H1 (cell line): ENCODE results near the gene MAGI1. TPM values are rescaled to one million over a fixed set of nuclear protein-coding genes. Genes with fewer than 3 reads are reported as not detected.

Experiments used
- CTCF ChIA-PET: fragments of 300-600 bp; sonication (Branson Sonifier 250); formaldehyde crosslinking; loops from one replicate; lab custom pipeline; 2021; ENCODE audit not compliant: partially characterized antibody; lab: Charles Lee
- POLR2A ChIA-PET: fragments of 300-600 bp; sonication (Branson Sonifier 250); formaldehyde crosslinking; loops from one replicate; lab custom pipeline; 2021; ENCODE audit warnings: inconsistent platforms; ENCODE audit not compliant: partially characterized antibody; lab: Charles Lee
- DNase-seq, 2 experiments: peaks; one replicate each; pipeline versions ENCODE4 v3.0.0 to v3.0.0-alpha.2; 2010 to 2022; ENCODE audit warnings: low spot score in 2 of 2, low read depth in 1 of 2, mixed read lengths in 1 of 2
- FAIRE-seq: peaks from 2 replicates; lab custom pipeline; 2011; peaks lifted over from hg19 to GRCh38; lab: Jason Lieb, UNC
- H2AFZ ChIP-seq: 2 replicates; pipeline ENCODE4 v1.8.1; 2012; ENCODE audit warnings: low read length, inconsistent platforms
- H2AK5ac ChIP-seq: 2 replicates; pipeline ENCODE4 v1.6.1; 2013; ENCODE audit warnings: low read depth, low read length
- H2BK120ac ChIP-seq: replicated peaks from 2 replicates; pipeline ENCODE3; 2013; ENCODE audit warnings: low read depth, low read length, inconsistent platforms
- H2BK12ac ChIP-seq: 2 replicates; pipeline ENCODE4 v1.6.1; 2013; ENCODE audit warnings: low read depth, low read length
- H2BK15ac ChIP-seq: 2 replicates; pipeline ENCODE4 v1.6.1; 2013; ENCODE audit warnings: low read length
- H2BK20ac ChIP-seq: 2 replicates; pipeline ENCODE4 v1.6.1; 2013; ENCODE audit warnings: low read length
- H2BK5ac ChIP-seq: 2 replicates; pipeline ENCODE4 v1.6.1; 2013; ENCODE audit warnings: low read depth, low read length
- H3K14ac ChIP-seq: 2 replicates; pipeline ENCODE4 v1.6.1; 2013; ENCODE audit warnings: inconsistent platforms; ENCODE audit not compliant: insufficient read length
- H3K18ac ChIP-seq: 2 replicates; pipeline ENCODE4 v1.6.1; 2013; ENCODE audit warnings: low read length; ENCODE audit errors: extremely low read depth
- H3K23ac ChIP-seq: 2 replicates; pipeline ENCODE4 v1.6.1; 2013; ENCODE audit warnings: inconsistent platforms; ENCODE audit not compliant: insufficient read length
- H3K23me2 ChIP-seq: 2 replicates; pipeline ENCODE4 v1.6.1; 2013; ENCODE audit warnings: low read depth, low read length
- H3K27ac ChIP-seq: 2 replicates; pipeline ENCODE4 v1.6.1; 2011; ENCODE audit warnings: low read depth, low read length, inconsistent platforms
- H3K27me3 ChIP-seq, 4 experiments: replicated peaks in 1 of 4; 1 replicate in 1 of 4; 2 replicates in 3 of 4; pipeline versions ENCODE4 v1.6.1 to v1.8.1; 2011 to 2013; ENCODE audit warnings: low read length in 3 of 4, mild to moderate bottlenecking in 3 of 4, inconsistent platforms in 2 of 4, mixed read lengths in 2 of 4, moderate library complexity in 1 of 4; ENCODE audit not compliant: control insufficient read depth in 3 of 4, insufficient read depth in 3 of 4; ENCODE audit errors: extremely low read depth in 1 of 4
- H3K36me3 ChIP-seq, 4 experiments: 2 replicates each; pipeline versions ENCODE4 v1.6.1 to v1.8.1; 2011 to 2013; ENCODE audit warnings: mild to moderate bottlenecking in 4 of 4, low read length in 3 of 4, moderate library complexity in 2 of 4, control low read depth in 1 of 4, inconsistent platforms in 1 of 4; ENCODE audit not compliant: insufficient read depth in 4 of 4, control insufficient read depth in 2 of 4
- H3K4ac ChIP-seq: replicated peaks from 2 replicates; pipeline ENCODE3; 2013; ENCODE audit warnings: low read length, low read depth, mixed read lengths, inconsistent platforms; ENCODE audit not compliant: insufficient read length
- H3K4me1 ChIP-seq, 4 experiments: replicated peaks in 1 of 4; 1 replicate in 1 of 4; 2 replicates in 3 of 4; pipeline versions ENCODE4 v1.6.1 to v1.8.1; 2011 to 2013; ENCODE audit warnings: low read length in 3 of 4, inconsistent platforms in 2 of 4, mixed read lengths in 1 of 4; ENCODE audit not compliant: insufficient read depth in 4 of 4, control insufficient read depth in 3 of 4
- H3K4me2 ChIP-seq, 2 experiments: 2 replicates each; pipeline versions ENCODE4 v1.6.1 to v1.8.1; 2011 to 2013; ENCODE audit warnings: low read depth in 2 of 2, low read length in 2 of 2, control low read depth in 1 of 2, inconsistent platforms in 1 of 2, mild to moderate bottlenecking in 1 of 2; ENCODE audit not compliant: insufficient read depth in 1 of 2
- H3K4me3 ChIP-seq, 4 experiments: fragments of 200-600, 300-600 bp in 1 of 4; sonication (generic), shearing (Covaris generic), sonication (Bioruptor Twin) in 1 of 4; 2 replicates each; pipeline versions ENCODE4 v1.5.1 to v1.8.1; 2011 to 2016; ENCODE audit warnings: low read length in 4 of 4, low read depth in 3 of 4, control low read depth in 2 of 4, inconsistent platforms in 2 of 4, mild to moderate bottlenecking in 2 of 4, mixed read lengths in 1 of 4, moderate library complexity in 1 of 4; ENCODE audit not compliant: insufficient read depth in 2 of 4; ENCODE audit errors: extremely low read depth in 1 of 4
- H3K56ac ChIP-seq: replicated peaks from 2 replicates; pipeline ENCODE3; 2013; ENCODE audit warnings: low read depth, mild to moderate bottlenecking, mixed read lengths, low read length, inconsistent platforms; ENCODE audit not compliant: insufficient read length
- H3K79me1 ChIP-seq: 2 replicates; pipeline ENCODE4 v1.6.1; 2013; ENCODE audit warnings: low read depth, low read length, control low read depth
- H3K79me2 ChIP-seq, 2 experiments: 2 replicates each; pipeline versions ENCODE4 v1.6.1 to v1.8.1; 2012 to 2013; ENCODE audit warnings: low read length in 2 of 2, mild to moderate bottlenecking in 2 of 2, inconsistent platforms in 1 of 2; ENCODE audit not compliant: insufficient read depth in 2 of 2, control insufficient read depth in 1 of 2
- H3K9ac ChIP-seq, 4 experiments: replicated peaks in 1 of 4; 1 replicate in 1 of 4; 2 replicates in 3 of 4; pipeline versions ENCODE4 v1.6.1 to v1.8.1; 2011 to 2013; ENCODE audit warnings: low read depth in 3 of 4, low read length in 3 of 4, control low read depth in 2 of 4, mild to moderate bottlenecking in 2 of 4, moderate library complexity in 2 of 4, inconsistent platforms in 1 of 4; ENCODE audit errors: extremely low read depth in 1 of 4
- H3K9me3 ChIP-seq, 2 experiments: 2 replicates each; pipeline versions ENCODE4 v1.6.1 to v1.8.1; 2012 to 2013; ENCODE audit warnings: mild to moderate bottlenecking in 2 of 2, moderate library complexity in 2 of 2, control low read depth in 1 of 2, inconsistent platforms in 1 of 2, low read depth in 1 of 2, low read length in 1 of 2, mixed read lengths in 1 of 2; ENCODE audit not compliant: insufficient read depth in 2 of 2
- H4K20me1 ChIP-seq, 2 experiments: replicated peaks in 1 of 2; 2 replicates each; pipeline versions ENCODE3 to v1.8.1; 2011 to 2013; ENCODE audit warnings: inconsistent platforms in 2 of 2, low read length in 2 of 2, mild to moderate bottlenecking in 1 of 2; ENCODE audit not compliant: insufficient read depth in 2 of 2, control insufficient read depth in 1 of 2
- H4K5ac ChIP-seq: 2 replicates; pipeline ENCODE4 v1.6.1; 2013; ENCODE audit warnings: low read length, low read depth, mixed read lengths, inconsistent platforms; ENCODE audit not compliant: insufficient read length
- H4K8ac ChIP-seq: 2 replicates; pipeline ENCODE4 v1.8.0; 2013; ENCODE audit warnings: mild to moderate bottlenecking, moderate library complexity, low read length, inconsistent platforms; ENCODE audit not compliant: insufficient read depth; ENCODE audit errors: extremely low read depth
- H4K91ac ChIP-seq: replicated peaks from 2 replicates; pipeline ENCODE3; 2013; ENCODE audit warnings: low read length, mixed read lengths, inconsistent platforms; ENCODE audit not compliant: insufficient read length
- ATF2 ChIP-seq: IDR thresholded peaks from 2 replicates; pipeline ENCODE4 v1.6.1; 2012; ENCODE audit warnings: low read length, inconsistent platforms
- BACH1 ChIP-seq: IDR thresholded peaks from 2 replicates; pipeline ENCODE4 v1.6.1; 2012; ENCODE audit warnings: low read length, improper control_type of control experiment
- BRCA1 ChIP-seq: IDR thresholded peaks from 2 replicates; pipeline ENCODE4 v1.6.1; 2012; ENCODE audit warnings: low read depth, low read length, improper control_type of control experiment
- EP300 ChIP-seq, 2 experiments: IDR thresholded peaks; 1 replicate in 1 of 2; 2 replicates in 1 of 2; pipeline ENCODE4 v1.6.1; 2011 to 2012; ENCODE audit warnings: low read depth in 2 of 2, low read length in 2 of 2, mild to moderate bottlenecking in 2 of 2, borderline replicate concordance in 1 of 2, inconsistent platforms in 1 of 2, moderate library complexity in 1 of 2
- RBBP5 ChIP-seq: IDR thresholded peaks from 2 replicates; pipeline ENCODE4 v1.7.1; 2012; ENCODE audit warnings: low read depth, mild to moderate bottlenecking, inconsistent platforms, low read length, moderate library complexity, borderline replicate concordance
- RXRA ChIP-seq: IDR thresholded peaks from 2 replicates; pipeline ENCODE4 v1.6.1; 2011; ENCODE audit warnings: low read depth, mild to moderate bottlenecking, low read length, moderate library complexity; ENCODE audit not compliant: insufficient read depth
- SIRT6 ChIP-seq: IDR thresholded peaks from one replicate; pipeline ENCODE4 v1.7.1; 2012; ENCODE audit warnings: low read length, inconsistent platforms
- SIX5 ChIP-seq: IDR thresholded peaks from 2 replicates; pipeline ENCODE4 v1.6.1; 2011; ENCODE audit warnings: mild to moderate bottlenecking, low read depth, low read length
- SRF ChIP-seq: IDR thresholded peaks from 2 replicates; pipeline ENCODE4 v1.6.1; 2011; ENCODE audit warnings: mild to moderate bottlenecking, low read depth, low read length, moderate library complexity
- SUZ12 ChIP-seq: fragments of 200-600 bp; sonication (generic); IDR thresholded peaks from 2 replicates; pipeline ENCODE4 v1.6.1; 2012; ENCODE audit warnings: mild to moderate bottlenecking, inconsistent platforms, low read length, moderate library complexity, mixed read lengths
- TCF12 ChIP-seq: IDR thresholded peaks from 2 replicates; pipeline ENCODE4 v1.6.1; 2011; ENCODE audit warnings: low read depth, mild to moderate bottlenecking, low read length
- WGBS, 2 experiments: shearing (Covaris generic) in 1 of 2; methylation state at CpG; one replicate each; pipeline versions ENCODE4 v1.1.6 to v1.1.7; 2013 to 2015; ENCODE audit warnings: low lambda C conversion rate in 2 of 2, mixed read lengths in 2 of 2, inconsistent platforms in 1 of 2, low coverage in 1 of 2, missing lambda C conversion rate in 1 of 2; ENCODE audit not compliant: insufficient replicate concordance in 2 of 2, insufficient coverage in 1 of 2, insufficient read length in 1 of 2; ENCODE audit errors: extremely low coverage in 1 of 2, missing lambda C conversion rate in 1 of 2; 5-methylcytosine and 5-hydroxymethylcytosine counted together
- polyA plus RNA-seq, 7 experiments: library from polyadenylated mRNA; depleted of rRNA in 3 of 7; stranded (reverse) in 5 of 7; unstranded in 2 of 7; fragments of >200 nt in 5 of 7; fragments of 200-250 nt in 2 of 7; gene quantifications; 1 replicate in 5 of 7; 2 replicates in 1 of 7; 4 replicates in 1 of 7; pipeline versions ENCODE4 v1.2.1 to v1.2.3, GENCODE V29; 2011 to 2013; ENCODE audit warnings: missing spikeins in 2 of 7, mixed read lengths in 2 of 7
- total RNA-seq: library from RNA; stranded (reverse); fragmentation: NEBNext Ultra II Directional; extraction: Animal tissue kit (Norgen Biotek cat#: 25700); gene quantifications from 2 replicates; pipeline ENCODE4 v1.2.1, GENCODE V29; 2021
- TF ChIP-seq, protein P1 (sequence below): IDR thresholded peaks from 2 replicates; pipeline ENCODE4 v1.6.1; 2012; ENCODE audit warnings: inconsistent platforms

MAGI1 gene
- total and polyA plus RNA-seq, 2 of the 8 experiments (the other 6 are each of a cell fraction or from before 2014, with no cell fraction given): 19.8 to 78.0 TPM

DNA sequence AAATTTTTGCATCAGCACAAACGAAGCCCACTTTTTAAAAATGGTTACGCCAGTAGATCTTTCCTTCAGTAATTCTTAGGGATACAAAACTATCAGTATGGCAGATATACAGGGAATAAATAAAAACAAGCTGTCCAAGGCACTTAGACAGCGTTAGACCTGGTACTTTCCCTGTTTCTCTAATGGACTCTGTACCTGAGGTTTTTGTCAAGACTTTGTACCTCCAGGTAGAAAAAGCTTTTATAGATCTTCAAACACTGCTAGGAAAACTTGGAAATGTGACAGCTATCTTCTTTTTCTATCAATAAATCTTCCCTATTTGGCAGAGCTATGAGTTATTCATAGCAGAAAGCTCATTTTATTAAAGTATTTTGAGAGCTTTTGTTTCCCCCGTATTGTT, 477.8 kb downstream of the MAGI1 start:
- H3K9me3 ChIP-seq: no peaks in the 10 kb centered on the region
- no peak overlapping the region for H2BK120ac ChIP-seq
- H3K23me2 ChIP-seq: no peaks in the 10 kb centered on the region; the same call in 1 of the 2 replicates
- no peak overlapping the region for H2BK20ac ChIP-seq
- no peak overlapping the region for H3K14ac ChIP-seq
- peaks cover 0 to 89% of the 10 kb centered on the region in 2 experiments; a peak in 3 of 4 replicates for H3K79me2 ChIP-seq
- H2AK5ac ChIP-seq: no peak overlapping the region
- no peak overlapping the region for H2BK15ac ChIP-seq
- DNase-seq (no peak), FAIRE-seq (no peak)
- peaks cover 4% of the 10 kb centered on the region for H3K79me1 ChIP-seq
- H3K27ac ChIP-seq: no peak overlapping the region
- no peak overlapping the region for H4K5ac ChIP-seq
- no peak overlapping the region for H3K56ac ChIP-seq
- peaks cover 0 to 4% of the 10 kb centered on the region in 2 experiments for H4K20me1 ChIP-seq
- POLR2A ChIA-PET: interaction anchor here (0.7 to 1.6 kb wide), 3 partner anchors 11 to 162 kb away, joined by 3 to 6 read pairs (median 5); no protein-coding TSS in a partner anchor
- no peak overlapping the region for H2BK12ac ChIP-seq
- no peak overlapping the region for H2BK5ac ChIP-seq
- peaks cover 0 to 7% (median 0%) of the 10 kb centered on the region in 4 experiments; a peak in 2 of 7 replicates for H3K4me1 ChIP-seq
- H4K91ac ChIP-seq: no peak overlapping the region
- no peak overlapping the region for H3K18ac ChIP-seq
- no peak overlapping the region for H3K23ac ChIP-seq
- 88% methylated on average over 4 of the region's 4 CpGs; no CpG with 5 or more reads in 1 of the 2 experiments for WGBS, 2 experiments
- H3K9ac ChIP-seq: no peak overlapping the region
- no peak overlapping the region for H3K4ac ChIP-seq
- no peak overlapping the region for H3K4me2 ChIP-seq
- H3K36me3 ChIP-seq: no peaks in the 10 kb centered on the region; a peak in 1 of 8 replicates
- CTCF ChIA-PET: interaction anchor here (0.6 to 3.9 kb wide), 9 partner anchors 8 to 199 kb away, joined by 3 to 25 read pairs (median 5); no protein-coding TSS in a partner anchor
- no peak overlapping the region for H2AFZ ChIP-seq
- H4K8ac ChIP-seq: no peak overlapping the region
- H3K4me3 ChIP-seq: no peak overlapping the region
- no peaks in the 10 kb centered on the region for H3K27me3 ChIP-seq
- TF ChIP-seq SIRT6 (no peak), SRF (no peak), RXRA (no peak), SUZ12 (no peak), TCF12 (no peak), SIX5 (no peak), RBBP5 (no peak), BRCA1 (no peak), BACH1 (no peak), EP300 (IDR thresholded peaks at IDR 0.05; ENCODE audit: borderline replicate concordance in 1 of 2, low read depth in 2 of 2, low read length in 2 of 2) (no peak), ATF2 (no peak)
- TF ChIP-seq, protein P1, sequence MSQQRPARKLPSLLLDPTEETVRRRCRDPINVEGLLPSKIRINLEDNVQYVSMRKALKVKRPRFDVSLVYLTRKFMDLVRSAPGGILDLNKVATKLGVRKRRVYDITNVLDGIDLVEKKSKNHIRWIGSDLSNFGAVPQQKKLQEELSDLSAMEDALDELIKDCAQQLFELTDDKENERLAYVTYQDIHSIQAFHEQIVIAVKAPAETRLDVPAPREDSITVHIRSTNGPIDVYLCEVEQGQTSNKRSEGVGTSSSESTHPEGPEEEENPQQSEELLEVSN: no peak
